Activated CD4-positive, alpha-beta T cell treated with anti-CD3 and anti-CD28 coated beads for 24 hours (primary cell): Measurements from ENCODE around the gene H2BW1.
"Not testable (repeated sequence)": the region's sequence is repeated elsewhere in the genome, so short reads cannot be mapped to it uniquely, and the experiment has no call there.

ENCODE experiments used
- DNase-seq, 2 donors: peaks; one replicate each; pipeline ENCODE4 v3.0.0-alpha.2; 2020; ENCODE audit warnings: low read depth in 2 of 2

H2BW1 gene

GRCh38 chrX:104013606-104014005 lies at the start of gene H2BW1:
Gene H2BW1 (minus strand): TSS chrX:104013708. CDS start chrX:104013576, 132 bp downstream.
- DNase-seq, result no peak

GRCh38 chrX:104062636-104063035 lies 49.1 kb upstream of the H2BW1 start:
- not testable (repeated sequence) for DNase-seq

GRCh38 chrX:104054956-104055355 lies 41.4 kb upstream of the H2BW1 start:
- DNase-seq, result not testable (repeated sequence)

- no peak for DNase-seq
Observed at GRCh38 chrX:104047171-104047570, 33.7 kb upstream of the H2BW1 start.

- no peak for DNase-seq
Observed at GRCh38 chrX:104045642-104046041, 32.1 kb upstream of the H2BW1 start.

- DNase-seq, result no peak
Observed at GRCh38 chrX:104041003-104041402, 27.5 kb upstream of the H2BW1 start.

GRCh38 chrX:104039689-104040505 lies 26.4 kb upstream of the H2BW1 start, which contains the start of gene H2BW2:
Gene H2BW2 (plus strand): TSS chrX:104039956. CDS start chrX:104039995, 39 bp downstream.
- DNase-seq, result no peak

- DNase-seq, result no peak
Observed at GRCh38 chrX:104018126-104018525, 4.6 kb upstream of the H2BW1 start.

- not testable (repeated sequence) for DNase-seq
Observed at GRCh38 chrX:104015576-104015975, 2.1 kb upstream of the H2BW1 start.

- DNase-seq, result no peak
Observed at GRCh38 chrX:104013158-104013557, 350 bp downstream of the H2BW1 start.

- no peak for DNase-seq
Observed at GRCh38 chrX:104008831-104009230, 4.7 kb downstream of the H2BW1 start.

- DNase-seq, result no peak
Observed at GRCh38 chrX:103999234-103999633, 14.3 kb downstream of the H2BW1 start.

- DNase-seq, result not testable (repeated sequence)
Observed at GRCh38 chrX:103983508-103983907, 30.0 kb downstream of the H2BW1 start.

GRCh38 chrX:103962411-103963278 lies 50.9 kb downstream of the H2BW1 start, which contains the start of gene TMSB15B:
Gene TMSB15B (plus strand): TSS chrX:103962627.
- not testable (repeated sequence) for DNase-seq
